ENCODE data around the gene DIAPH3. TPM values are rescaled to one million over a fixed set of nuclear protein-coding genes. Genes with fewer than 3 reads are reported as not detected.

Gene DIAPH3
- total RNA-seq, 1 donor from 2014 or later: 0.32 TPM

- H3K27me3 ChIP-seq: no peaks in the 10 kb centered on the region
- no peaks in the 10 kb centered on the region for H3K9me3 ChIP-seq
- TF ChIP-seq CTCF (IDR thresholded peaks at IDR 0.05): no peak
- no peak overlapping the region for H3K27ac ChIP-seq
- no peak overlapping the region for H3K4me3 ChIP-seq
- no peaks in the 10 kb centered on the region for H3K36me3 ChIP-seq
- intact Hi-C loops (cut with DNase I): no loop called here
- H3K4me1 ChIP-seq: no peaks in the 10 kb centered on the region
- DNase-seq (ENCODE audit: low spot score in 2 of 2): no peak
Measured at GRCh38 chr13:59893266-59893665, 270.5 kb downstream of the DIAPH3 start.

DNA sequence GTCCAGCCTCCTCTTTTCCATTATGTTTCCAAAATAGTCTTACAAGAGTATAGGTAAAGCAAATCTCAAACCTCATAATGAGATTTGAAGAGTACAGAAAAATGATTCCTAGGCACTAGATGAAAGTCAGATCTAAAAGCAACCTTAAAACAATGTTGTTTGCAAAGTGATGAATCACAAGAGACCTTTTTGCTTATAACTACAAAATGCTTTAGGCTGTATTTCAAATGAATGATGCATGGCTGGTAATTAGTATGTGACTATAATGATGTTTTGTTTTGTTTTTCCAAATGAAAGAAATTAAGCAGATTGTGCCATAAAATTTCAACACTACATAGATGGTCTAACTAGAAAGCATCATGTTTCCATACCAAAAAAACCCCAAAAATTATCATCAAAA lies 272.7 kb downstream of the DIAPH3 start:
- Histone ChIP-seq H3K4me3 (no peak overlapping the region), H3K27ac (no peak overlapping the region), H3K36me3 (no peaks in the 10 kb centered on the region), H3K4me1 (no peaks in the 10 kb centered on the region), H3K9me3 (no peaks in the 10 kb centered on the region), H3K27me3 (no peaks in the 10 kb centered on the region)
- intact Hi-C loops (cut with DNase I): no loop called here
- TF ChIP-seq CTCF (IDR thresholded peaks at IDR 0.05): no peak
- DNase-seq (ENCODE audit: low spot score in 2 of 2): no peak

DNA sequence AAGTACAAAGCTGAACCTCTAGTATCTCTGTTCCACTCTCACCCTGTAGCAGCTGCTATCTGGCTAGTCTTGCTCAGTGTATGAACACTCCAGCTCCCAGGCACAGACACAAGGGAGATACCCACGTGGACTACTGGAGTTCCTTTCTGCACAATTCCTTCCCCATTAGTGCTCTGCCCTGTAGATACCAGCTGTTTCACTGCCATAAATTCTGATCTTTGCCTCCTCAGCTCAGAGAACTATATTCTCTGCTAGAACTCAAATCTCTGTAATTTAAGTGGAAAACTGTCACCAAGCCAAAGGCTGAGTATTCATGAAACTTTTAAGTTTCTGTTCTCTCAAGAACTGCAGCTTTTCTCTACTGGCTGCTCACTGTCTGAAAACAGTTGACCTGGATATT lies 273.7 kb downstream of the DIAPH3 start:
- intact Hi-C loops (cut with DNase I): no loop called here
- Histone ChIP-seq H3K4me3 (no peak overlapping the region), H3K36me3 (no peaks in the 10 kb centered on the region), H3K9me3 (no peaks in the 10 kb centered on the region), H3K4me1 (no peaks in the 10 kb centered on the region), H3K27me3 (no peaks in the 10 kb centered on the region), H3K27ac (no peak overlapping the region)
- no peak for TF ChIP-seq CTCF (IDR thresholded peaks at IDR 0.05)
- DNase-seq (ENCODE audit: low spot score in 2 of 2): no peak

DNA sequence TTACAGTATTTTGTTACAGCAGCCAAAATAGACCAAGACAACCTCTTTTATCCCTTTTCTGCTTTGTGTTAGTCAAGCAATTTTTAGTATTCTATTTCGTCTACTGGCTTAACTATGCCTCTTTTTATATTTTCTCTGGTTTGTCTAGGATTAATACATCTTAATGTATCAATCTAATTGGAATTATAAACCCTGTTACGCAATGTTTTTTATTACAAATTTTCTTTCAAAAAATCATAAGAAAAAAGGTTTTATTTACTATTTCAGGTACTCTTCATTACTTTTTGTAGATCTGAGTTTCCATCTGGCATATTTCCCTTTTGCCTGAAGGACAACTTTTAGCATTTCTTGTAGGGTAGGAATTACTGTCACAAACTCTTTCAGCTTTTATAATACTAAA lies 275.3 kb downstream of the DIAPH3 start:
- Histone ChIP-seq H3K36me3 (no peaks in the 10 kb centered on the region), H3K9me3 (no peaks in the 10 kb centered on the region), H3K27ac (no peak overlapping the region), H3K4me3 (no peak overlapping the region), H3K27me3 (no peaks in the 10 kb centered on the region), H3K4me1 (no peaks in the 10 kb centered on the region)
- intact Hi-C loops (cut with DNase I): no loop called here
- no peak for TF ChIP-seq CTCF (IDR thresholded peaks at IDR 0.05)
- DNase-seq (ENCODE audit: low spot score in 2 of 2): no peak

DNA sequence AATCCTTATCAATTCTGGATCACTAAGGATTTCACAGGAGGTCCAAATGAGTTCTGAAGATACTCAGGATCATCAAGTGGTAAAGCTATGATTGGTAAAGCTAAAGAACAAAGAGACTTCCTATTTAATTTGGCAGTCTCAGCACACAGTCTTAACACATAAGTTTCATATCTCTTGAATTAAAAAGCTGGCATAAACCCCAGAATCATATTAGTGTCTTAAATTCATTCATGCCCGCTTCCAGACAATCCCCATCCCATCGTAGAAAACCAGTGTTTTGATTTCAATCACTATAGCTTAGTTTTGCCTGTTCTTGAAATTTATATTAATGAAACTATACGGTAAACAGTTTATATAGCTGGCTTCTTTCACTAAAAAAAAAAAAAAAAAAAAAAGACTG lies 278.7 kb downstream of the DIAPH3 start:
- Histone ChIP-seq H3K9me3 (no peaks in the 10 kb centered on the region), H3K27ac (no peak overlapping the region), H3K27me3 (no peaks in the 10 kb centered on the region), H3K4me3 (no peak overlapping the region), H3K4me1 (no peaks in the 10 kb centered on the region), H3K36me3 (no peaks in the 10 kb centered on the region)
- TF ChIP-seq CTCF (IDR thresholded peaks at IDR 0.05): no peak
- no peak for DNase-seq (ENCODE audit: low spot score in 2 of 2)
- intact Hi-C loops (cut with DNase I): no loop called here

DNA sequence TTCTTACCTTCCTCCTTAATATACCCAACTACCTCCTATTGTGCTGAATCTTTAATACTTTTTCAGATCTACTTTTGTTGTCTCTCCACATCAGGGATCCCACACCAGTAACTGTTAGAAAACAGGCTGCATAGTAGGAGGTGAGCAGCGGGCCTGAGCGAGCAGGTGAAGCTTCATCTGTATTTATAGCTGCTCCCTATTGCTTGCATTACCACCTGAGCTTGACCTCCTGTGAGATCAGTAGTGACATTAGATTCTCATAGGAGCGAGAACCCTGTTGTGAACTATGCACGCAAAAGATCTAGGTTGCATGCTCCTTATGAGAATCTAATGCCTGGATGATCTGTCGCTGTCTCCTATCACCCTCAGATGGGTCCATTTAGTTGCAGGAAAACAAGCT lies 279.8 kb downstream of the DIAPH3 start:
- intact Hi-C loops (cut with DNase I): no loop called here

More for the DNA sequence above, 279.8 kb downstream of the DIAPH3 start:
- no peaks in the 10 kb centered on the region for H3K4me1 ChIP-seq
- H3K9me3 ChIP-seq: no peaks in the 10 kb centered on the region
- H3K27ac ChIP-seq: no peak overlapping the region
- no peak for DNase-seq (ENCODE audit: low spot score in 2 of 2)
- TF ChIP-seq CTCF (IDR thresholded peaks at IDR 0.05): no peak
- H3K4me3 ChIP-seq: no peak overlapping the region
- H3K27me3 ChIP-seq: no peaks in the 10 kb centered on the region
- no peaks in the 10 kb centered on the region for H3K36me3 ChIP-seq
